Psoas muscle (tissue), 8 donors: ENCODE data around the gene STAC3. TPM values are rescaled to one million over a fixed set of nuclear protein-coding genes. Genes with fewer than 3 reads are reported as not detected.

Source experiments
- ATAC-seq, 4 donors: fragments of 200-7000 bp; cut with Tn5 transposase; one replicate each; pipeline ENCODE4 v1.9.1; 2020; ENCODE audit warnings: moderate library complexity in 3 of 4, mild to moderate bottlenecking in 2 of 4
- DNase-seq, 2 donors: peaks; one replicate each; pipeline ENCODE4 v3.0.0-alpha.2; 2020
- H3K27ac ChIP-seq: fragments of 200-600 bp; one replicate; pipeline ENCODE4 v1.8.0; 2022
- H3K27me3 ChIP-seq, 3 donors: fragments of 200-600 bp in 1 of 3; one replicate each; pipeline versions ENCODE4 v1.6.1 to v1.8.0; 2013 to 2022; ENCODE audit warnings: low read length in 2 of 3, mild to moderate bottlenecking in 2 of 3, moderate library complexity in 1 of 3; ENCODE audit not compliant: insufficient read depth in 3 of 3
- H3K36me3 ChIP-seq, 2 donors: fragments of 200-600 bp in 1 of 2; one replicate each; pipeline versions ENCODE4 v1.6.1 to v1.8.0; 2013 to 2022; ENCODE audit warnings: low read depth in 1 of 2, mild to moderate bottlenecking in 1 of 2, moderate library complexity in 1 of 2; ENCODE audit not compliant: insufficient read depth in 1 of 2
- H3K4me1 ChIP-seq: fragments of 200-600 bp; one replicate; pipeline ENCODE4 v1.8.0; 2022
- H3K4me3 ChIP-seq: fragments of 200-600 bp; one replicate; pipeline ENCODE4 v1.8.0; 2022; ENCODE audit warnings: mild to moderate bottlenecking
- H3K9me3 ChIP-seq: fragments of 200-600 bp; one replicate; pipeline ENCODE4 v1.8.0; 2022
- CTCF ChIP-seq: fragments of 200-600 bp; IDR thresholded peaks from one replicate; pipeline ENCODE4 v1.8.0; 2022; ENCODE audit warnings: antibody characterized with exemption
- WGBS, 3 donors: extraction: QIAGEN DNeasy Blood & Tissue Kit; methylation state at CpG; one replicate each; pipeline versions ENCODE4 v1.1.6 to v1.1.7; 2013; 5-methylcytosine and 5-hydroxymethylcytosine counted together
- intact Hi-C, 2 donors: fragments of 100-400 bp; cut with DNase I; formaldehyde crosslinking; loops; one replicate each; pipeline versions ENCODE4 v1.11.0 to v1.14.2; 2022
- polyA plus RNA-seq, 3 donors: library from polyadenylated mRNA; stranded (reverse); fragments of 200-250 nt; gene quantifications; one replicate each; pipeline ENCODE4 v1.2.3, GENCODE V29; 2013
- total RNA-seq, 4 donors: library from RNA; stranded (reverse); fragmentation: NEBNext Ultra II Directional in 2 of 4; extraction: Animal tissue kit (Norgen Biotek cat#: 25700) in 2 of 4; gene quantifications; one replicate each; pipeline versions ENCODE4 v1.2.1 to v1.2.4, GENCODE V29; 2021 to 2023
- donor health status: healthy with polysubstance abuse.
- donor health status: DM: no; HTN: no; CAD: no; lungs with moderate emphysema.
- donor health status: Bipolar disorder and iron deficiency.
- donor health status: healthy.
- donor health status: DM: yes; HTN: yes; CAD: no.
- donor health status: DM: no; HTN: no; CAD: no.
- donor health status: DM: no; HTN: no; CAD: no.
- donor health status: DM: yes; HTN: yes; CAD: no.

Gene STAC3
- total and polyA plus RNA-seq, 7 donors, result 98.2 to 1,676 (median 868) TPM

GRCh38 chr12:57235728-57236131 lies 15.3 kb downstream of the STAC3 start:
- peaks cover 7 to 42% of the 10 kb centered on the region in 2 donors for H3K36me3 ChIP-seq
- no peak for ATAC-seq
- no peak for TF ChIP-seq CTCF
- peak overlapping the region; percentile 45 for H3K4me3 ChIP-seq
- peak in 1 of 2 donors; percentile 42 for DNase-seq
- H3K27me3 ChIP-seq, result peaks cover 0 to 21% (median 0%) of the 10 kb centered on the region in 3 donors
- no peaks in the 10 kb centered on the region for H3K9me3 ChIP-seq
- WGBS, 3 donors, result 60 to 69% (median 63%) methylated on average over 8 of the region's 8 CpGs
- H3K27ac ChIP-seq, result peak overlapping the region; percentile 53
- intact Hi-C loops, result loop anchor here in 1 of 2 donors (2.0 kb wide), 1 partner anchor 21 kb away; no protein-coding TSS in a partner anchor
- peaks cover 26% of the 10 kb centered on the region for H3K4me1 ChIP-seq

DNA sequence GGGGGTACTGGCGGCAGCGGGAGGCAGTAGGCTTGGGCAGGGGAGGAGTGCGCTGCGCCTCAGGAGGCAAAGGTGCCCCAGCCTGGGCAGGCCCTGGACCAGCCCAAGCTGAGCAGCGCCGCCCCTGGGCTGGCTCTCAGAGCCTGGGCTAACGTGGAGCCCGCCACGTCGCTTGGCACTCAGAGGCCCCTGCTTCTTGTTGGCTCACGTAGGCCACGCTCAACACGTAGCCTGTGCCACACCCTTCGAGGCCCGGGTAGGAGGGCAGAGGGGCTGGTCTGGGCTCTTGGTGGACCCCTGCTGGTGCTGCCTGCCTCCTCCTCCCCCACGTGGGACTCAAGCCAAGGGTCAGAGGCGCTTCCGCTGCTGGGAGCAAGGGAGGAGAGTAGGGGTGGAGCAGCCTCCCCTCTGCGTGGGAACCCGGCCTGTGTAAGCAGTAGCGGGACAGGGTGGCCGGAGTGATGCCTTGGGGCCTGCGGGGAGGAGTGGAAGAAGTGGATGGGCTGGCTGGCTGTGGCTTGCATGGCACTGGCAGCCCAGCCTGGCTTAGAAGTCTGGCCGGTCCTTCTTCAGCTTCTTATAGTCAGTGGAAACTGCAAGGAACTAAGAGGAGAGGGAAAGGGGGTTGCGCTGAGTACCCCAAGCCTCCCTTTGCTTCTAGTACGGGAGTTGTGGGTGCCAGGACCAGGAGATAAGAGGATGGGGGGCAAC lies 15.8 kb downstream of the STAC3 start:
- no peak for TF ChIP-seq CTCF
- Histone ChIP-seq H3K27me3 (peaks cover 0 to 21% (median 0%) of the 10 kb centered on the region in 3 donors), H3K36me3 (peaks cover 7 to 42% of the 10 kb centered on the region in 2 donors), H3K27ac (peak overlapping the region; percentile 53), H3K4me1 (peaks cover 26% of the 10 kb centered on the region), H3K9me3 (no peaks in the 10 kb centered on the region), H3K4me3 (peak overlapping the region; percentile 45)
- ATAC-seq (no peak), DNase-seq (peak; percentile 53 to 72)
- 63 to 69% (median 68%) methylated on average over 24 to 26 of the region's 26 CpGs for WGBS, 3 donors
- intact Hi-C loops, result no loop called here

GRCh38 chr12:57234571-57235016 lies 16.4 kb downstream of the STAC3 start:
- no peak for DNase-seq
- WGBS, 3 donors, result 80 to 84% (median 83%) methylated on average over 10 of the region's 10 CpGs
- no peak for ATAC-seq
- no peak overlapping the region for H3K4me3 ChIP-seq
- H3K27me3 ChIP-seq, result peaks cover 0 to 21% (median 0%) of the 10 kb centered on the region in 3 donors
- intact Hi-C loops, result no loop called here
- H3K9me3 ChIP-seq, result no peaks in the 10 kb centered on the region
- TF ChIP-seq CTCF, result no peak
- H3K4me1 ChIP-seq, result peaks cover 21% of the 10 kb centered on the region
- peak overlapping the region; percentile 36 for H3K27ac ChIP-seq
- peaks cover 7 to 42% of the 10 kb centered on the region in 2 donors for H3K36me3 ChIP-seq

GRCh38 chr12:57234233-57234570 lies 16.8 kb downstream of the STAC3 start:
- Histone ChIP-seq H3K4me1 (peaks cover 18% of the 10 kb centered on the region), H3K4me3 (no peak overlapping the region), H3K27me3 (peaks cover 0 to 21% (median 0%) of the 10 kb centered on the region in 3 donors), H3K9me3 (no peaks in the 10 kb centered on the region), H3K27ac (peak overlapping the region; percentile 36), H3K36me3 (peaks cover 7 to 42% of the 10 kb centered on the region in 2 donors)
- 83 to 88% (median 85%) methylated on average over 3 of the region's 3 CpGs for WGBS, 3 donors
- intact Hi-C loops, result no loop called here
- DNase-seq, result no peak
- no peak for TF ChIP-seq CTCF
- ATAC-seq, result no peak
